ENCODE measurements around the gene CDC42EP4.
"Not testable (repeated sequence)": the region's sequence is repeated elsewhere in the genome, so short reads cannot be mapped to it uniquely, and the experiment has no call there.

CDC42EP4 gene

DNA sequence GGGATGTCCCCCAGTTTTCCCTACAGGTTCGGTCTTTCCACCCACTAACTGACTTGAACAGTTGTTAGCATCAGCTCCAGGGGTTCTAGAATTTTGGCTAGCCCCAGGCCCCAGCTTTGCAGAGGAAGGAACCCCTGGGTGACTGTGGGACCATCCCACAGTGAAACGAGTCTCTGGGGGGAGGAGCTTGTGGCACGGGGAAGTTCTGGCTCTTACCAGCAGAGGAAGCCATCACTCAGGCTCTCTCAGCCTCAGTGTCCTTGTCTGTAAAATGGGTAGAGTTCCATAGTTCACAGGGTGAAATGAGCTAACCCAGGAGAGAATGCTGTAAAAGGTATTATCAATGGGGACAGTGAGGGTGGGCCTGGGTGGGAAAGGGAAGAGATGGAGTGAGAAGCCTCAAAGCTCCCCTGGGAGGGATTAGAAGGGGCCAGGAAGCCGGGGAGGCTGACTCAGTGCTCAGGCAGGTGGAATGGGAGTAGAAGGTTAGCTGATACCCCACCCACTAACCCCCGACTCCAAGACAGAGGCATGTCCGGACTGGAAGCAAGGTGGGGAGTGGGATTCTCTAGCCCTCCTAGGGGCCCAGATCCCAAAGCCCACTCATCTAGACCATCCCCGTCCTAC lies 30.9 kb upstream of the CDC42EP4 start:
- DNase-seq: no peak

DNA sequence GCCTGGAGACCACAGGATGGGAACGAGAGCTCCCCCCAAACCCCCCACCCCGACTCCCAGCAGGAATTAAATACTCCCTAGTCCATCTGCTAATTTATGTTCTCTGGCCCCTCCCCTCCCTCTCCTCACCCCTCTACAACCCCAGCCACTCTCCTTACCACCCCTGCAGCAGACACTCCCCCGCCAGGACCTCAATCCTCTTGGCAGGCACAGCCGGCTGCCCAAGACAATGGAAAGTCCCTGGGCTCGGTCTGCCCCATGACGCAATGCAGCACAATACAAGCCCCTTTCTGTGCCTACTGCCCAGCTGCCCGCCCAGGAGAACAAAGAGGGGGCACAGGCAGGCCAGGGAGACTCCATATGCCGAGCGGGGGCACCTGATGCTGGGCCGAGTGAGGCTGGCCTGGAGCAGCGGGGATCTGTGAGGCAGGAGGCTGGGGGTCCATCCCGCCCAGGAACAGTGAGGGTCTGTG lies 30.3 kb upstream of the CDC42EP4 start:
- DNase-seq: no peak

DNA sequence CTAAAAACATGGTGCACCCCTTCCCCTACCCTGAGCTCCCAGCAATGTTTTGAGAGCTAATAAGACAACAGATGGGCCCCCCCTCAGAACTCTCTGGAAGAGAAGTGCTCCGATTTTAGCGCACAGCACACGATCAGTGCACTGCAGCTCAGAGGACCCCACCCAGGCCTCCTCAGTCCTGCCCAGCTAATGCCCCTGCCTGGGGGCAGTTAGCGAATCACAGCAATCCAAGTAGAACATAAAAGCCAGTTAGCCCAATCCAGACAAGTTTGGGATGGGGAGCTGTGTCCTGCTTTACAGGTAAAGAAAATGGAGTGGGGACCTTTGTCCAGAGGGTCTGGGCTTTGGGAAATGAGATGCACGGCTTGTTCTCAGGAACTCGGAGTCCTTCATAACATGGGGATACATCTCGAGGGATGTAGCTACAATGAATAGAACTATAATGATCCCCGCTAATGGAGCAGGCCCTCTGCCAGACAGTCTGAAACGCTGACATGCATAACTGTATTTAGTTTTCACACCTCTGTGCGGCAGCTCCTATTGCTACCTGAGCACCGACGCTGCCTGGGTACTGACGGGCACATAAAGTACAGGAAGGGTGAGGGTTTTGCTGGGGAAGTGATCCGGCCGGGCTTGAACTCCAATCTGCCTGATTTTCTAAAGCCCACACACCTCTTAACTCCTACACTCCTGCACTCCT lies 29.7 kb upstream of the CDC42EP4 start:
- DNase-seq: no peak

DNA sequence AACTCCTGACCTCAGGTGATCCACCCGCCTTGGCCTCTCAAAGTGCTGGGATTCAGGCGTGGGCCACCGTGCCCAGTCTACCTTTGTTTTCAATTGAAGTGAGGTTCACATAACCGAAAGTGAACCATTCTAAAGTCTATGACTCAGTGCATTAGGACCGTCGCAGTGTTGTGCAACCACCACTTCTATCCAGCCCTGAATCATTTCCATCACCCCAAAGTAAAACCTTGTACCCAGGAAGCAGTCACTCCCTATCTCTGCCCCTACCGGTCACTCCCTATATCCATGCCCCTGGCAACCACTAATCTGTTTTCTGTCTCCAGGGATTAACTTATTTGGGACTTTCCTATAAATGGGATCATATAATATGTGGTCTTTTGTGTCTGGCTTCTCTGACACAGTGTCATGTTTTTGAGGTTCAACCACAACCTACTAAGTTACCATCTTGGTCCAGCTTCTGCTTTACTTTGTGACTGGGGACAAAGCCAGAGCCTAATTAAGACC lies 28.3 kb upstream of the CDC42EP4 start:
- DNase-seq: no peak

DNA sequence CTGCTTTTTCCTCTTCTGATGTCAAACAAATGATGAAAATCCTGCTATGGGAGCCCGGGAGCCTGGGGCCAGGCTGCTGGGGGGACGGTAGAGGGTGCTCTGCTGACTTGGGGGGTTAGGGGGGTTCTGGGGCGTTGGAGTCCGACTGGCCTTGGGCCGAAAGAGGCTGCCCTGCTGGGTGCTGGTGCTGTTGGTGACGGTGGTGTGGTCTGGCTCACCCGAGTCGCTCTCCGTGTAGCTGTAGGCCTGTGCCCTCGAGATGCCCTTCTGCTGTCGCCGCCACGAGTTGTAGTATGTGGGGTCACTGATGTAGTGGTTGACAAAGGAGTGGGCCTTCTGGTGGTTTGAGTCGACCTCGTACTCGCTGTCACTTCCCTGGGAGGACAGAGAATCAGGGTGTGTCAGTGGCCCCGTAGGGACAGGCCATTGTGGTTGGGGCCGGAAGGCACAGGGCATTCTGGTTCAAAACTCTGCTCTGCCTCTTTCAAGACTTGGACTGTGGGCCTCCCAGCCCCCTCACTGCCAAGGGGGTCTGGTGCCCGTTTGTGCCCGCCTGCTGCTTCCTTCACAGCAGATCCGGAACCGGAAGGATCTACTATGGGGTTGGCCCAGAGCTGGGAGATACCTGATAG lies 26.9 kb upstream of the CDC42EP4 start:
- no peak for DNase-seq

DNA sequence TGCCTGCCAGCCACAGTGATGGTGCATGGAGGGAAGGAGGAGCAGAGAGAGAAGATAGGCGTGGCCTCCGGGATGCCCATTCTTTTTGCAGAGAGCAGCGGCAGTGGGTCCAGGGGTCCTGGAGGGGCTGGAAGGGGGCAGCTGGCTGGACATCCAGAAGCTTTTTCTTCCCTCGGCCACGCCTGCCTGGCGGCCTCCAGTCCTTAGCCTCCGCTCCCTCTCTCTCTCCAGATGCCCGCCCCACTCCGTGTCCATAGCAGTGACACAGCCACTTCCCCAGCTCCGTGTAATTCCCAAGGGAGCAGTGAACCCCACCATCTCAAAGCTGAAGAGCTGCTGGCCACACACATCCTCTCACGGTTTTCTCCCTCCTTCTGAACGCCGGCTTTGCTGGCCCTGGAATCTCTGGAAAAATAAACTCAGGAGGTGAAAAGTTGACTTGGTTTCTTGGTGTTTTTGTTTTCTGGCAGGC lies 26.3 kb upstream of the CDC42EP4 start:
- DNase-seq: no peak

DNA sequence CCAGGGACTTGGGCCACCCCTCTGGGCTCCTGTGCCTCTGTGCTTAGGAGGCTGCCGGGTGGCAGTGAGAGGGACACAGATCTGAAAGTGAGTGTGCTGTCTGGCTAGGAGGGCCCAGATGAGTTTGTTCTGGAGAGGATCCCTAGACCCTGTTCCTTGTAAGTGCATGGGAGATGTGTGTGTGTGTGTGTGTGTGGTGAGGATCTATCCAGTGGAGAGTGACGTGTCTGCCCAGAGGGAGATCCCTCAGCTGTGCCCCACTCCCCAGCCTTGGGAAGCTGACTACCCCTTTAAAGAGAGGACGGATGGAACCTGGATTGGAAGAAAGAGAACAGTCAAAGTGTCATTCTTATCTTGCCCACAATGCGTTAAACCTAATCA lies 25.5 kb upstream of the CDC42EP4 start:
- DNase-seq: no peak

DNA sequence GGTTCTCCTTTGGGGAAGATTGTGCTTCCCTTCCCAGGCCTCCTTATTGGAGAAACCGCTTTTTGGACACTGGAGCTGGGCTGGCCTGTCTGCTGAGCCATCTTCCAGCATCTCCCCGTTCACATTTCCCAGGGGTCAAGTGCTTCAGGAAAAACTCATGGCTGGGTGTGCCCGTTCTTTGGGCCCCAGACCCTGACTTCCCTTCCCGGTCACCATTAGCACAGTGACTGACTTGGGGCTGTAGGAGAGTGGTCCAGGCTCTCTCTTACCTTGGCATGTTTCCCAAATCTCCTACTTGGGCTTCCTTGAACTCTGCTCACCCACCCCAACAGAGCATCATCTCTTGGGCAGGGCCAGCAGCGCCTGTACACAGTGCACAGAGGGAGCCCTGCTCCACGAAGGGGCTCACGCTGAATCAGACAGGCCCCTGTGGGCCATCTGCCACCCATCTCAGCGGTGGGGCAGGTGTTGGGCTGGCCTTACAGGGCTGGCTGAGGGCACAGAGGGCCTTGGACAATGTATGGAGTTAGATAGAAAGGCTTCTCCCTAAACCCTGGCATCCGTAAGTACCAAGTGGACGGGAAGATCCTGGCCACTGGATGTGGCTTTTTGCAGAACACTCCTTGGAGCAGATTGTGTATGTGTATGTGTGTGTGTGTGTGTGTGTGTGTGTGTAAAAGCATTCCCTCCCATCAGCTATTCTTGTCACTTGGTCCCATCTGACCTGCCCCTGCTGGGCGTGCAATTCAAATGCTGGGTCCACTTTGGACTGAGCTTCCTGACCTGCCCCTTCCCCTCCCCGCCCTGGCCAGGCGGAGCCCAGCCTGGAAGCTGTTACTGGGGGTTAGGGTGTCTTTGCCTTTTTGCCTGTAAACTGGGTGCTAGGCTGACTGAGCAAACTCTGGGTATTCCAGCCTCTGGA lies 24.9 kb upstream of the CDC42EP4 start:
- no peak for DNase-seq

DNA sequence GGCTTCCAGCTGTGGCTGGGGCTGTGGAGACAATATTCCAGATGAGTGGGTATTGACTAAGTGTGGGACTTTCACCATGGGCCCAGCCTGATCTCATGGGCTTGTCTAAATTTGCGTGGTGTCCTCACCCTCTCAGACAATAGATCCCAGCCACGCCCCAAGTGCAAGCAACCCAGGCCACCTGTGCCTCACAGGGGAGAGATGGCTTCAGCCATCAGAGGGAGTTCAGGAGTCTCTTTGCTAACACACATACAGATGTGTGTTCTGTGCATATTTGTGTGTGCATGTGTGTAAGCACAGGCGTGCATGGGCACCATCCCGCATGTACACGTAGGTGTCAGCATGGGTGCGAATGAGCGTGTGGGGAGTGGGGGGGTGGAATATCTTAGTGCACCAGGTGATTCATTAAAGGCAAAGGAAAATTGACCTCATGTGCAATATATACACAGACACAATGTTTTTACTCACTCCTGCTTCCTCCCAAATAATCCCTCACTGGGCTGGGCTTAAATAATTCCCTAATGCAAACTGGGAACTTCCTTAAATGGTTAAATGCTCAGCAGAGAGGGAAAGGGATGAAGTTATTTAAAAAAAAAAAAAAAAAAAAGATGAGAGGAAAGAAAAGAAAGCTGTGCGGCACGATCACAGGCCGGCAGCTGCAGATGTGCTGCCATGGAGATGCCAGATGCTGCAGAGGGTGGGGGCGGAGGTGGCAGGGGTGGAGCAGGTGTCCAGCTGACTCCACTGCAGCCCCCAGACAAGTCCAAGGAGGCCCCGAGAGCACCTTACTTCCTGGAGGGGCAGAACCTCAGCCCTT lies 24.0 kb upstream of the CDC42EP4 start:
- DNase-seq: no peak

DNA sequence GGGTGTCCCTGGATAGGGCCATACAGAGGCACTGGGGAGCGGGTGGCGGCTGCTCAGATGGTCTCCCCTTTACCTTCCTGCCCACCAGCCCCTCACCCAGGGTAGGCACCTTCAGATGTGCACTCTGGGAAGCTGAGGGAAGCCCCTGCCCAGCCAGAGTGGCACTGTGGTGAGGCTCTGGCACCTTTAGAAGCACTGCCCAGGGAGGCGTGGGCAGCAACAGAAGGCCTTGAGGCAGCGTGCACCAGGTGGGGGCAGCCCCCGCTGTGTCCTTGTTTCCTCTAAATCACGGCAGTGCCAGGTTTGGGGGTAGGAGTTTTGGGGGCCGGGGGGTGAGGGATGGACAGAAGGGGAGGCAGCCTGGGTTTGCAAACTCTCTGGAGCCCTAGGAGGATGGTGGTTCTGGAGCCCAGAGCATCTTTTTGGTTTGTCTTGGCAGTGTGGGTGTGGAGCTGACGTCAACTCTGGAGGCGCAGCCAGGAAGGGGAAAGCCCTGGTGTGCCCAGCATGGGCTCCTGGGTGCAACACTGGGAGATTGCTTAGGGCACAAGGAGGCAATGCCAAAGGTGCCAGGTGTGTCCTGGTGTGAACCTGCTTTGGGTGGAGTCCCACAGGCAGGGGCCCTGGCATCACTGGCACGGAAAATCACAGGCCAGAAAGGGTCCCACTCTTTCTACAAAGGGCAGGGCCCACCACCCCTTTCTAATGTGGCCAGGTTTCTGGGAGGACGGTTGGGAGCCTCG lies 23.1 kb upstream of the CDC42EP4 start:
- DNase-seq: no peak

DNA sequence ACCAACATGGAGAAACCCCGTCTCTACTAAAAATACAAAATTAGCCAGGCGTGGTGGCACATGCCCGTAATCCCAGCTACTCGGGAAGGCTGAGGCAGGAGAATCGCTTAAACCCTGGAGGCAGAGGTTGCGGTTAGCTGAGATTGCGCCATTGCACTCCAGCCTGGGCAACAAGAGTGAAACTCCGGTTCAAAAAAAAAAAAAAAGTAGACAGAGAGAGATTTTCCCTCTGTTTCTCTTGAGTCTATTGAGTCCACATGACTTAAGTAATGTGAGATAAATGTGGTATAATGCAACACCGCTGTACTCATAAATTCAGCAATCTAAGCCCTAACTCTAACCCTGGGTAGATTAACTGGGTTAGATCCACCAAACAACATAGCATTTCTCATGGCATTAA lies 21.6 kb upstream of the CDC42EP4 start:
- not testable (repeated sequence) for DNase-seq

DNA sequence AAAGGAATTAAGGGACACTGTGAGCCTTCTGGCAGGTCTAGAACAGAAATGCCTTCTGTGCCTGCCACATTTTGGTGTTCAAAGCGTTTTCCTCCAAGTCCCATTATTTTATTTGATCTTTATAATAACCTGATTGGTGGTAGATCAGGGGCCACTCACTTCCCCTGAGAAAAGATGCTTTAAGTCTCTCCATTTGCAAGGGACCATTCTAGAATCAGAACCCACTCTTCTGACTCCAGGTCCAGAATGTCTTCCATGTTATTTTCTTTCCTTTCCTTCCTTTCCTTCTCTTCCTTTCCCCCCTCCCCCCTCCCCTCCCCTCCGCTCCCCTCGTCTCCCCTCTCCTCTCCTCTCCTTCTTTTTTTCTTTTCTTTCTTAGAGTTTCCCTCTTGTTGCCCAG lies 19.3 kb upstream of the CDC42EP4 start:
- DNase-seq: no peak

DNA sequence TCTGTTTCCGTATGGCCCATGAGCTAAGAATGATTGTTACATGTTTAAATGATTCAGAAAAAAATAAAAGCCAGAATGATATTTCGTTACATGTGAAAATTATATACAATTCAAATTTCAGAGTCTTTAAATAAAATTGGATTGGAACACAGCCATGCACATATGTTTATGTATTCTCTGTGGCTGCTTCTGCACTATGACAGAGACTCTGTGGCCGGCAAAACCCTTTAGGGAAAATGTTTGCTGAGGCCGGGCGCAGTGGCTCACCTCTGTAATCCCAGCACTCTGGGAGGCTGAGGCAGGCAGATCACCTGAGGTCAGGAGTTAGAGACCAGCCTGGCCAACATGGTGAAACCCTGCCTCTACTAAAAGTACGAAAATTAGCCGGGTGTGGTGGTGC lies 15.9 kb upstream of the CDC42EP4 start:
- no peak for DNase-seq

DNA sequence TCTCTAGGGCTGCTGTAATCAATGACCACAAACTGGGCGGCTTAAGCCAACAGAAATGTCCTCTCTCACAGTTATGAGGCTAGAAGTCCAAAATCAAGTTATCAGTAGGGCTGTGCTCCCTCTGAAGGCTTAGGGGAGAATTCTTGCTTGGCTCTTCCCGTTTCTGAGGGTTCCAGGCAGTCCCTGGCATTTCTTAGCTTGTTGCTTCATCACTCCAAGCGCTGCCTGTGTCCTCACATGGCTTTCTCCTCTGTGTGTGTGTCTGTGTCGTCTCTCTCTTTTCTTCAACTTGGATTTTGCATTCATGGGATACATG lies 13.7 kb upstream of the CDC42EP4 start:
- no peak for DNase-seq

DNA sequence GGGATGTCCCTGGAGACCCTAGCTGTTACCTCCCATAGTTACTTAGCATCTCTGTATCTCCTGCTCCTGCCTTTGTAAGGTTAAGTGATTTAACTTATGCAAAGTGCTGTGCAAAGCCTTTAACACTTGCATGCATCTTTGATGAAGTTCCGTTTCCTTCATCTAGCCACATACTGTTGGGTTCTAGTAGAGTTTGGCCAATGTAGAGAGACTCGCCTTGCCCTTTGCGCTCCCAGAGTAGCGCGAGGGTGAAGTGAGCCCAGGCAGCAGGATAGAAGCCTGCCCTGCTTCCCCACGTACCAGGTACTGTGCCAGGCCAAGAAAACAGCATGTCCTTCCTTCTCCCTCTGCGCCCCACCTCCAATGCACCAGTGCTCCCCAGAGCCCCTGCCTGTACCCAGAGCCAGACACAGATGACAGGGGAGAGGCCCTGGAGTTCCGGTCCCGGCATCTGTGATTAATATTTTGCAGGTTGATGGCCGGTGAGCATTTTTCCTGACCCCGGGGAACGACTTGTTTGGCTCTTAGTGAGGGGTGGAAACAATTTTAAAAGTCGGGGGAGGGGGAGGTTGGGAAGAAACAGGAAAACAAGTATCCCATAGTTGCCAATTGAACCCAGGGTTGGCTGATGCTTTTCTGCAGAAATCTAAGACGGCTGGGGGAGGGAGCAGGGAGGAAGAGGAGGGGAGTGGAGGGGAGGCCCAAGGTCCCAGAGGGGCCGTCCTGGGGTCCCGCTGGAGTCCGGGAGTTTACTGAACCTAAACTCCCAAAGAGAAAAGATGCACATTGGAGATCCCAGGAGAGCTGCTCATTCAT lies 13.1 kb upstream of the CDC42EP4 start:
- no peak for DNase-seq

DNA sequence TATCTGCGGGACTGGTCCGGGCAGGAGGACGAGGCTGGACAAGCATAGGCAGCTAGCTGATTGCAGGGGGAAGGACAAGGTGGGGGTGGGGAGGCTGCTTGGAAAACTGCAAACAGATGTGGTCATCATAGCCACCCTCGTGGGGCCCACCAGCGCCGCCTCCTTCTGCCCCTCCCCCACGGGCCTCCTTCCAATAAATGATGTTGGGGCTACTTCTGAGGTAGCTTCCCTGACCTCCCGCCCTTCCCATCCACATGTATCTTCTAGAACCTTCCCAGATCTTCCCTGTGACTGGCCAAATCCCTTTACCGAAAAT lies 12.3 kb upstream of the CDC42EP4 start:
- DNase-seq: no peak

DNA sequence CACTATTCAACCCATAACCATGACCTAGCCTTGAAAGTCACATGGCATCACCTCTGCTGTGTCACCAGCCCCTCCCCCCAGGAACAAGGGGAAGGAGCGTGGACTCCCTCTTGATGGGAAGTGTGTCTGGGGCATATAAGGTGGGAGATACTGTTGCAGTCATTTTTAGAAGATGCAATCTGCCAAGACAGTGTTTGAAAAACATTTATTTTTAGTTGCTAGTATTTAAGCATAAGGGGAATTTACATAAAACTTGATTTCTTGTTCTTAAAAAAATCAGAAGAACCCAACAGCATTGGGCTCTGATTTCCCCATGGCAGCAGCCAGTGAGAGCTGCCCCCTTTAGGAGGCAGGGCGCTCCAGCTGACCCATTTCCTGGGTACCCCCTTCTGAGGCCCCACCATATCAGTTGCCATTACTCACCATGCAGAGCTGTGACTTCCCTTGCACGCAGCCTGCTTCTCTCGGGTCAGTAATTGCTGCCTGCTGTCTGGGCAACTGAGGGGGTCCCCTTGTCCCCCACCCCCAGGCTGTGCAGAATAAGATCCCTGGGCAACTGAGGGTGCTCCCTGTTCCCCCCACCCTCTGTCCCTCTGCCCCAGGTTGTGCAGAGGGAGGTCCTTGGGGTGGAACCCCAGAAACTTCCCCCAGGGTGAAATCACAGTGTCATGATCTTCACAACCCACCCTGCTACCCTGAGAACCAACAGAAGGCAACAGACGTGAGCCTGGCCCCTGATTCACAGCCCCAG lies 11.8 kb upstream of the CDC42EP4 start:
- DNase-seq: no peak

DNA sequence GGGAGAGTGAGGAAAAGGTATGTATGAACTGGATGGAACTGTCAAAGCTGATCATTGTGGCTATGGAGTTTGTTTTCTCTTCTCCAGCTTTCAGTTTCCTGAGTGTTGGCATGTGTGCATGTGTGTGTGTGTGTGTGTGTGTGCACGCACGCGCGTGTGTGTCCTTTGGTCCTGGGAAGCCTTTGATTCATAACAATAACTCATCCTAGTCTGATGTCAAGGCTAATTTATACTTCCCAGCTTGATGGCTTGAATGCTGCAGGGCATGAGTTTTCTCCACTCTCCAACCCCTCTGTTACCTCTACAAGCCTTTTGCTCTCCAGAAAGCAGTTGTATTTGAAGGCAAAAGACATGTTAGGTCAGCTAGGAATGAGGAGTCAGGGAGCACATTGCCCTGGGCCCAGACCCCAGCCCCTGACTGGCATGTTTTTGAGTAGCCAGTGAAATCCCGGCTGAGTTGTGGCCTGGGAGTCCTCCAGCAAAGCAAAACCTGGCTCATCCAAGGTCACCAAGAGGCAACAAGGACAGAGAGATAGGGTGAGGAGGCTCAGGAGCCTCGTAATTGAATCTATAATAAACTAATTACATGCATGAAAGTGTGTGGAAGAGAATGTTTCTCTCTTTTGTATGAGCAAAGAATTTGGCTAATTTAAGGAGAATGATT lies 8.9 kb upstream of the CDC42EP4 start:
- DNase-seq: no peak

DNA sequence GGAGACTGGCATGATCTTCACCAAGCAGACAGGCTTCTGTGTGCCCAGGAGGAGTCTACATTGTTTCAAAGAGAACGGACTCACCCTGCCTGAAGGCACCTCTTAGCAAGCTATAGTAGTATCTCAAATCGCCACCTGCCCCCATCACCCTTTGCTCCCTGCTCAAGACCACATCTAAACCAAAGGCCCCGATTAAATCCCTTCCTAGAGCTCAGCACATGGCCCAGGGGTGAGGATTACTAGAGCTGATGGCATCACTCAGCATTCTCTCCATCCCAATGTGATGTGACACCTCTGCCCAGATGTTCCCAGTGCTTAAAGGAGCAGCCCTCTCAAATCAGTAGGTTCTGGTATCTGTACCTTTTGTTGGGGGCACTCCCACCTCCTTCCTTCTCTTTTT lies 8.0 kb upstream of the CDC42EP4 start:
- DNase-seq: no peak
